ENCODE data around the gene COL11A2.
A peak's percentile ranks its signal among the peaks of the same experiment; 100 is the strongest.
"Not testable (repeated sequence)": the region's sequence is repeated elsewhere in the genome, so short reads cannot be mapped to it uniquely, and the experiment has no call there.

The COL11A2 gene

GRCh38 chr6:33192105-33192646 lies at the start of gene COL11A2:
Gene COL11A2, minus strand, starts transcription at chr6:33192467. Its CDS starts 227 bp downstream, at chr6:33192240.
- peak within 1 kb of the TSS; percentile 3; the same call in 1 of the 2 replicates for H3K4me3 ChIP-seq
- peaks cover 28% of the 10 kb centered on the region for H3K36me3 ChIP-seq (ENCODE audit: insufficient read depth, low read length)
- peak within 1 kb of the TSS; percentile 37 for H3K9ac ChIP-seq (ENCODE audit: insufficient read length)
- H3K27ac ChIP-seq, result no peak within 1 kb of the TSS
- no peak for DNase-seq (ENCODE audit: low read depth, low spot score)
- TF ChIP-seq POLR2AphosphoS5 (IDR thresholded peaks at IDR 0.05; ENCODE audit: borderline replicate concordance, low read depth, low read length) (no peak), FOXP2 (optimal IDR thresholded peaks at IDR 0.05; ENCODE audit: control extremely low read depth, extremely low read length, insufficient read depth) (no peak), EZH2 (IDR thresholded peaks at IDR 0.05) (no peak)
- H3K9me3 ChIP-seq (ENCODE audit: low read depth, low read length), result no peaks in the 10 kb centered on the region

GRCh38 chr6:33241968-33242367 lies 49.7 kb upstream of the COL11A2 start:
- Histone ChIP-seq H3K36me3 (ENCODE audit: insufficient read depth, low read length) (no peaks in the 10 kb centered on the region), H3K9ac (ENCODE audit: insufficient read length) (no peak overlapping the region), H3K4me3 (no peak overlapping the region), H3K9me3 (ENCODE audit: low read depth, low read length) (no peaks in the 10 kb centered on the region), H3K27ac (no peak overlapping the region)
- no peak for TF ChIP-seq FOXP2 (optimal IDR thresholded peaks at IDR 0.05; ENCODE audit: control extremely low read depth, extremely low read length, insufficient read depth)
- DNase-seq (ENCODE audit: low read depth, low spot score), result no peak

DNA sequence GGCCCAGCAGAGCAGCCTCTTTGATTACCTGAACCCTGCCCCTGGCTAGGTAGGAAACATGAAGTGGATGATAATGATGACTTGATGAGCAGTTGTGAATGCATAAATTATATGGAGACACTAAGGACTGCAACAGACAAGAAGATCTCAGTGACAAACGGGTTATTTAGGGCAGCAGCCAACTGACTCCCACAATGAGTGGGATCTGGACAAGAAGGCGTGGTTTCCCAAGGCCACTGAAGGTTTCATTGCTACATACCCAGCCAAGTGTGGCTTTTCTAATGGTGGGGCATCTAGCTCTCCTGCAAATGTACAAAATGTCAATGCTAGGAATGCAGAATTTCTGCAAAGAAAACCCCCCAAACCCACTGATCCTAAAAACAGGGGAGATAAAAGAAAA lies 45.5 kb upstream of the COL11A2 start:
- no peak for TF ChIP-seq EZH2 (IDR thresholded peaks at IDR 0.05)
- TF ChIP-seq POLR2AphosphoS5 (IDR thresholded peaks at IDR 0.05; ENCODE audit: borderline replicate concordance, low read depth, low read length), result no peak
- TF ChIP-seq FOXP2 (optimal IDR thresholded peaks at IDR 0.05; ENCODE audit: control extremely low read depth, extremely low read length, insufficient read depth), result no peak
- no peaks in the 10 kb centered on the region for H3K36me3 ChIP-seq (ENCODE audit: insufficient read depth, low read length)

DNA sequence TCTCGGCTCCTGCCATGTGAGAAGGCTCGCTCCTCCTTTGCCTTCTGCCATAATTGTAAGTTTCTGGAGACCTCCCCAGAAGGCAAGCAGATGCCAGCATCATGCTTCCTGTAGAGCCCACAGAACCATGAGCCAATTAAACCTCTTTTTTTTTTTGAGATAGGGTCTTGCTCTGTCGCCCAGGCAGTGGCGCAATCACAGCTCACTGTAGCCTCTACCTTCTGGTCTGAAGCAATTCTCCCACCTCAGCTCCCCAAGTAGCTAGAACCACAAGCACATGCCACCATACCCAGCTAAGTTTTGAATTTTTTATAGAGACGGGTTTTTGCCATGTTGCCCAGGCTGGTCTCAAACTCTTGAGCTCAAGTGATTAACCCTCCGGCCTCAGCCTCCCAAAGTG lies 44.6 kb upstream of the COL11A2 start:
- Histone ChIP-seq H3K36me3 (ENCODE audit: insufficient read depth, low read length) (no peaks in the 10 kb centered on the region), H3K9me3 (ENCODE audit: low read depth, low read length) (no peaks in the 10 kb centered on the region), H3K4me3 (no peak overlapping the region), H3K9ac (ENCODE audit: insufficient read length) (no peak overlapping the region), H3K27ac (no peak overlapping the region)
- DNase-seq (ENCODE audit: low read depth, low spot score), result no peak
- TF ChIP-seq POLR2AphosphoS5 (IDR thresholded peaks at IDR 0.05; ENCODE audit: borderline replicate concordance, low read depth, low read length), result no peak
- no peak for TF ChIP-seq EZH2 (IDR thresholded peaks at IDR 0.05)
- TF ChIP-seq FOXP2 (optimal IDR thresholded peaks at IDR 0.05; ENCODE audit: control extremely low read depth, extremely low read length, insufficient read depth), result no peak

More for the DNA sequence above, 45.5 kb upstream of the COL11A2 start:
- H3K27ac ChIP-seq, result no peak overlapping the region
- H3K4me3 ChIP-seq, result no peak overlapping the region
- no peak overlapping the region for H3K9ac ChIP-seq (ENCODE audit: insufficient read length)
- DNase-seq (ENCODE audit: low read depth, low spot score), result no peak
- H3K9me3 ChIP-seq (ENCODE audit: low read depth, low read length), result no peaks in the 10 kb centered on the region

DNA sequence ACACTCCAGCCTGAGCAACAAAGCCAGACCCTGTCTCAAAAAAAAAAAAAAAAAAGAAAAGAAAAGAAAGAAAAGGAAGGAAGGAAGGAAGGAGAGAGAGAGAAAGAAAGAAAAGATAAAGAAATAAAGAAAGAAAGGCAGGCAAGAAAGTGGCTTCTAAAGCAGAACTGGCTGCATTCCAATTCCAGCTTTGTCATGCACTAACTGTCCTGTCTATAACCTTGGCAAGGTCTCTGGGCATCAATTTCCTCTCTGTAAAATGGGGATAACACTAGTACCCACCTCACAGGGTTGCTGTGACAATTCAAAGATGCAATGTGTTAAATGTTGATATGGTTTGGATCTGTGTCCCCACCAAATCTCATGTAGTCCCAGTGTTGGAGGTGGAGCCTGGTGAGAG lies 44.1 kb upstream of the COL11A2 start:
- Histone ChIP-seq H3K9ac (ENCODE audit: insufficient read length) (no peak overlapping the region), H3K27ac (no peak overlapping the region), H3K36me3 (ENCODE audit: insufficient read depth, low read length) (no peaks in the 10 kb centered on the region), H3K4me3 (no peak overlapping the region), H3K9me3 (ENCODE audit: low read depth, low read length) (no peaks in the 10 kb centered on the region)
- TF ChIP-seq EZH2 (IDR thresholded peaks at IDR 0.05), result no peak
- TF ChIP-seq FOXP2 (optimal IDR thresholded peaks at IDR 0.05; ENCODE audit: control extremely low read depth, extremely low read length, insufficient read depth), result no peak
- no peak for TF ChIP-seq POLR2AphosphoS5 (IDR thresholded peaks at IDR 0.05; ENCODE audit: borderline replicate concordance, low read depth, low read length)
- no peak for DNase-seq (ENCODE audit: low read depth, low spot score)

DNA sequence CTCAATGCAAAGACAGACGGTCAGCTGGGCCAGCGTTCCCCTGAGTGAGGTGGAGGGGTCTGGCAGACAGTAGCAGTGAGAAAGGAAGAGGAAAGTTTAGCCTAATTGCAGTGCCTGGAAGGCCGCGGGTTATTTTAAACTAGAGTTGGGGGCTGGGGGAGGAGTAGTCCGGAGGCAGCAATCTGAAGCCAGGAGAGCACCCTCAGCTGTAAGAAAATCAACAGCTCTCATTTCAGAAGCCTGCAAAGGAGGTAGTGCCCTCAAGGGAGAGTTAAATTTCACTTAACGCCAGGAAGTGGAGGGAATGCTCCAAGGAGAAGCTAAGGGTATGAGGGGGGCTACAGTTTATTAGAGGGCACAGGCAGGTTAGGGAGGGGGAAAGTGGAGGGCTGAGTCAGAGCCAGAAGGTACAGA lies 43.0 kb upstream of the COL11A2 start:
- Histone ChIP-seq H3K27ac (peak overlapping the region; percentile 69), H3K9me3 (ENCODE audit: low read depth, low read length) (no peaks in the 10 kb centered on the region), H3K4me3 (peak overlapping the region; percentile 31), H3K36me3 (ENCODE audit: insufficient read depth, low read length) (no peaks in the 10 kb centered on the region), H3K9ac (ENCODE audit: insufficient read length) (peak overlapping the region; percentile 24)
- TF ChIP-seq POLR2AphosphoS5 (IDR thresholded peaks at IDR 0.05; ENCODE audit: borderline replicate concordance, low read depth, low read length), result no peak
- no peak for TF ChIP-seq EZH2 (IDR thresholded peaks at IDR 0.05)
- TF ChIP-seq FOXP2 (optimal IDR thresholded peaks at IDR 0.05; ENCODE audit: control extremely low read depth, extremely low read length, insufficient read depth), result no peak
- DNase-seq (ENCODE audit: low read depth, low spot score), result peak; percentile 12

- H3K9ac ChIP-seq (ENCODE audit: insufficient read length); H3K4me3 ChIP-seq; DNase-seq (ENCODE audit: low read depth, low spot score); H3K9me3 ChIP-seq (ENCODE audit: low read depth, low read length); H3K27ac ChIP-seq; H3K36me3 ChIP-seq (ENCODE audit: insufficient read depth, low read length): not testable (repeated sequence)
Observed at GRCh38 chr6:33226503-33227120, 34.3 kb upstream of the COL11A2 start.

GRCh38 chr6:33217681-33218080 lies 25.4 kb upstream of the COL11A2 start:
- no peak overlapping the region for H3K9ac ChIP-seq (ENCODE audit: insufficient read length)
- no peaks in the 10 kb centered on the region for H3K36me3 ChIP-seq (ENCODE audit: insufficient read depth, low read length)
- H3K4me3 ChIP-seq, result no peak overlapping the region
- TF ChIP-seq EZH2 (IDR thresholded peaks at IDR 0.05), result no peak
- TF ChIP-seq POLR2AphosphoS5 (IDR thresholded peaks at IDR 0.05; ENCODE audit: borderline replicate concordance, low read depth, low read length), result no peak
- TF ChIP-seq FOXP2 (optimal IDR thresholded peaks at IDR 0.05; ENCODE audit: control extremely low read depth, extremely low read length, insufficient read depth), result no peak
- no peak overlapping the region for H3K27ac ChIP-seq
- H3K9me3 ChIP-seq (ENCODE audit: low read depth, low read length), result no peaks in the 10 kb centered on the region
- DNase-seq (ENCODE audit: low read depth, low spot score), result no peak

GRCh38 chr6:33217246-33217645 lies 25.0 kb upstream of the COL11A2 start:
- Histone ChIP-seq H3K36me3 (ENCODE audit: insufficient read depth, low read length) (no peaks in the 10 kb centered on the region), H3K4me3 (no peak overlapping the region), H3K9ac (ENCODE audit: insufficient read length) (no peak overlapping the region), H3K9me3 (ENCODE audit: low read depth, low read length) (no peaks in the 10 kb centered on the region), H3K27ac (no peak overlapping the region)
- DNase-seq (ENCODE audit: low read depth, low spot score), result no peak
- no peak for TF ChIP-seq EZH2 (IDR thresholded peaks at IDR 0.05)
- no peak for TF ChIP-seq FOXP2 (optimal IDR thresholded peaks at IDR 0.05; ENCODE audit: control extremely low read depth, extremely low read length, insufficient read depth)
- TF ChIP-seq POLR2AphosphoS5 (IDR thresholded peaks at IDR 0.05; ENCODE audit: borderline replicate concordance, low read depth, low read length), result no peak

Data from SK-N-MC (cell line).